B cell (primary cell): ENCODE data around the gene KCNK4. TPM values are rescaled to one million over a fixed set of nuclear protein-coding genes. Genes with fewer than 3 reads are reported as not detected.

Experiments
- ATAC-seq: fragments of 200-7000 bp; cut with Tn5 transposase; one replicate; pipeline ENCODE4 v1.10.0; 2021; ENCODE audit warnings: low read depth, mild to moderate bottlenecking, moderate number of reproducible peaks, moderate library complexity
- CTCF ChIA-PET: fragments of 350-600 bp; sonication (Branson Sonifier 250); formaldehyde crosslinking; loops from one replicate; lab custom pipeline; 2021; ENCODE audit warnings: antibody characterized with exemption, inconsistent platforms; lab: Charles Lee
- POLR2A ChIA-PET: fragments of 350-600 bp; sonication (Branson Sonifier 250); formaldehyde crosslinking; loops from one replicate; lab custom pipeline; 2021; ENCODE audit warnings: antibody characterized with exemption; lab: Charles Lee
- DNase-seq: peaks from one replicate; pipeline ENCODE4 v3.0.0; 2013
- H2AFZ ChIP-seq: 2 replicates; pipeline ENCODE4 v1.6.1; 2012; ENCODE audit warnings: mild to moderate bottlenecking, low read depth, low read length; ENCODE audit not compliant: insufficient read depth, poor library complexity, severe bottlenecking
- H3K27ac ChIP-seq, 2 donors: 1 replicate in 1 of 2; 2 replicates in 1 of 2; pipeline ENCODE4 v1.5.1; 2012 to 2013; ENCODE audit warnings: low read length in 2 of 2, mild to moderate bottlenecking in 2 of 2, moderate library complexity in 1 of 2
- H3K27me3 ChIP-seq, 4 experiments: fragments of 200-600 bp in 1 of 4; sonication (generic) in 1 of 4; replicated peaks in 1 of 4; 1 replicate in 2 of 4; 2 replicates in 2 of 4; pipeline versions ENCODE4 v1.6.1 to v1.7.0; 2013 to 2016; ENCODE audit warnings: low read length in 3 of 4, mild to moderate bottlenecking in 2 of 4, mixed read lengths in 1 of 4, moderate library complexity in 1 of 4; ENCODE audit not compliant: insufficient read depth in 4 of 4, control insufficient read depth in 3 of 4; ENCODE audit errors: control extremely low read depth in 1 of 4
- H3K36me3 ChIP-seq, 2 experiments: replicated peaks in 1 of 2; 1 replicate in 1 of 2; 2 replicates in 1 of 2; pipeline versions ENCODE4 v1.6.1 to v1.7.1; 2013; ENCODE audit warnings: low read length in 1 of 2; ENCODE audit not compliant: insufficient read depth in 2 of 2, control insufficient read depth in 1 of 2; ENCODE audit errors: control extremely low read depth in 1 of 2, extremely low read depth in 1 of 2
- H3K4me1 ChIP-seq, 2 donors: fragments of 200-600 bp in 1 of 2; sonication (generic) in 1 of 2; 1 replicate in 1 of 2; 2 replicates in 1 of 2; pipeline versions ENCODE4 v1.5.1 to v1.6.1; 2013 to 2017; ENCODE audit warnings: low read length in 2 of 2; ENCODE audit not compliant: control insufficient read depth in 2 of 2, insufficient read depth in 2 of 2
- H3K4me2 ChIP-seq: replicated peaks from 2 replicates; pipeline ENCODE3; 2012; ENCODE audit warnings: mild to moderate bottlenecking, low read depth, low read length; ENCODE audit not compliant: poor library complexity, severe bottlenecking
- H3K4me3 ChIP-seq, 5 experiments: fragments of 200-600 bp in 1 of 5; sonication (generic) in 1 of 5; 1 replicate in 3 of 5; 2 replicates in 2 of 5; pipeline versions ENCODE4 v1.5.1 to v1.7.0; 2011 to 2016; ENCODE audit warnings: low read length in 4 of 5, mild to moderate bottlenecking in 4 of 5, low read depth in 2 of 5, control low read depth in 1 of 5, moderate library complexity in 1 of 5; ENCODE audit not compliant: insufficient read depth in 1 of 5; ENCODE audit errors: control extremely low read depth in 1 of 5, extremely low read depth in 1 of 5
- H3K79me2 ChIP-seq: fragments of 200-600 bp; sonication (generic); one replicate; pipeline ENCODE4 v1.6.0; 2016; ENCODE audit warnings: low read length; ENCODE audit not compliant: control insufficient read depth, insufficient read depth
- H3K9ac ChIP-seq: fragments of 200-600 bp; sonication (generic); 2 replicates; pipeline ENCODE4 v1.6.1; 2017; ENCODE audit warnings: mild to moderate bottlenecking, low read length, moderate library complexity
- H3K9me3 ChIP-seq, 3 donors: one replicate each; pipeline versions ENCODE4 v1.6.1 to v1.7.1; 2013; ENCODE audit warnings: low read length in 2 of 3; ENCODE audit not compliant: control insufficient read depth in 2 of 3, insufficient read depth in 1 of 3; ENCODE audit errors: control extremely low read depth in 1 of 3
- H4K20me1 ChIP-seq: 2 replicates; pipeline ENCODE4 v1.6.0; 2012; ENCODE audit warnings: mild to moderate bottlenecking, low read length; ENCODE audit not compliant: insufficient read depth, control insufficient read depth, poor library complexity, severe bottlenecking
- H3K27ac Mint-ChIP-seq: one replicate; pipeline ENCODE4 v1.8.0; 2021; ENCODE audit warnings: mixed read lengths
- H3K27me3 Mint-ChIP-seq: one replicate; pipeline ENCODE4 v1.8.0; 2021; ENCODE audit warnings: mixed read lengths
- H3K4me1 Mint-ChIP-seq: one replicate; pipeline ENCODE4 v1.8.0; 2021; ENCODE audit warnings: mixed read lengths
- H3K4me3 Mint-ChIP-seq: one replicate; pipeline ENCODE4 v1.8.0; 2021; ENCODE audit warnings: mixed read lengths
- H3K9me3 Mint-ChIP-seq: one replicate; pipeline ENCODE4 v1.8.0; 2022; ENCODE audit warnings: mixed read lengths; ENCODE audit not compliant: insufficient read depth
- EZH2 ChIP-seq: IDR thresholded peaks from 2 replicates; pipeline ENCODE4 v1.6.1; 2012; ENCODE audit warnings: borderline replicate concordance, low read depth, mild to moderate bottlenecking, moderate library complexity, low read length; ENCODE audit not compliant: insufficient read depth, poor library complexity, severe bottlenecking
- WGBS: methylation state at CpG from one replicate; pipeline ENCODE4 v1.1.5; 2013; ENCODE audit warnings: missing lambda C conversion rate; ENCODE audit not compliant: insufficient coverage; 5-methylcytosine and 5-hydroxymethylcytosine counted together
- intact Hi-C: fragments of 100-400 bp; cut with micrococcal nuclease; formaldehyde crosslinking; loops from one replicate; pipeline ENCODE4 v1.10.0; 2022
- polyA plus RNA-seq: library from polyadenylated mRNA; depleted of rRNA; stranded (reverse); fragments of >200 nt; gene quantifications from 2 replicates; pipeline ENCODE4 v1.2.3, GENCODE V29; 2012
- total RNA-seq, 2 donors: library from RNA; stranded (reverse); fragments of 120-200 nt in 1 of 2; gene quantifications; 1 replicate in 1 of 2; 2 replicates in 1 of 2; pipeline versions ENCODE4 v1.2.3 to v1.2.4, GENCODE V29; 2013 to 2022
- TF ChIP-seq, protein P1 (sequence below): fragments of 200-600 bp; IDR thresholded peaks from one replicate; pipeline ENCODE4 v1.8.0; 2022; ENCODE audit warnings: antibody characterized with exemption, mild to moderate bottlenecking

The KCNK4 gene
- total and polyA plus RNA-seq, 2 donors (not counting 1 experiment from before 2014, with no cell fraction given), result 0.32 TPM; not detected in 1

DNA sequence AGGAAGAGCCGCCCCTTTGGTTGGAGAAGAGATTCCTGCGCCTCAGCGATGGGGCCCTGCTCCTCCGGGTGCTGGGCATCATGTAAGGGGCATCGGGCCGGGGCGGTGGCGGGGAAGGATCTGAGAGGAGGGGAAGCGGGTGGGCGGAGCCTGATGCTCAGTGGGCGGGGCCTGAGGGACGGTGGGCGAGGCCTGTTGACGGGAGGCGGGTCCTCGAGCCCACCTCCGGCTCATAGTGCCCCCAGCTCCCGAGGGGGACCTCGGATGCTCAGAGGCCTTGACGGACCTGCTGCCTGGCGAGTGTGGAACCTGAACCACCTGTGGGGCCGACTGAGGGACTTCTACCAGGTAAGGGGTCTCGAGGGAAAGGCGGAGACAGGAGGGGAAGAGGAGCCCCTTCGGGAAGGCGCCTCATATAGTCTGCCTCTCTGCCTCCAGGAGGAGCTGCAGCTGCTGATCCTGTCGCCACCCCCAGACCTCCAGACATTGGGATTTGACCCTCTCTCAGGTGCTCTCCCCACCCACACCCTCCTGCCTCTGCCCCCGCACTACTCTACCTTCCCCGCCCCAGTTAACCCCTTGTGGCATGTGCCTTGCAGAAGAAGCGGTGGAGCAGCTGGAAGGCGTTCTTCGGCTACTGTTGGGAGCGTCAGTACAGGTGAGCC lies 49.7 kb downstream of the KCNK4 start:
- H3K4me3 ChIP-seq, result peak overlapping the region; percentile 16 to 89 (median 81)
- H3K27me3 ChIP-seq, result no peaks in the 10 kb centered on the region
- H3K36me3 ChIP-seq, result peaks cover 4 to 46% of the 10 kb centered on the region in 2 experiments
- H2AFZ ChIP-seq, result peak overlapping the region; percentile 56
- H3K9ac ChIP-seq, result peak overlapping the region; percentile 94
- 16% methylated on average over 26 of the region's 33 CpGs for WGBS
- POLR2A ChIA-PET, result interaction anchor here (0.6 to 3.4 kb wide), 7 partner anchors 9 to 438 kb away, joined by 3 to 50 read pairs (median 8); partner anchors contain the start of genes ESRRA, PRDX5, SF1 and TRMT112
- H3K27ac Mint-ChIP-seq, result peak overlapping the region; percentile 94
- TF ChIP-seq EZH2, result no peak
- TF ChIP-seq, protein P1, sequence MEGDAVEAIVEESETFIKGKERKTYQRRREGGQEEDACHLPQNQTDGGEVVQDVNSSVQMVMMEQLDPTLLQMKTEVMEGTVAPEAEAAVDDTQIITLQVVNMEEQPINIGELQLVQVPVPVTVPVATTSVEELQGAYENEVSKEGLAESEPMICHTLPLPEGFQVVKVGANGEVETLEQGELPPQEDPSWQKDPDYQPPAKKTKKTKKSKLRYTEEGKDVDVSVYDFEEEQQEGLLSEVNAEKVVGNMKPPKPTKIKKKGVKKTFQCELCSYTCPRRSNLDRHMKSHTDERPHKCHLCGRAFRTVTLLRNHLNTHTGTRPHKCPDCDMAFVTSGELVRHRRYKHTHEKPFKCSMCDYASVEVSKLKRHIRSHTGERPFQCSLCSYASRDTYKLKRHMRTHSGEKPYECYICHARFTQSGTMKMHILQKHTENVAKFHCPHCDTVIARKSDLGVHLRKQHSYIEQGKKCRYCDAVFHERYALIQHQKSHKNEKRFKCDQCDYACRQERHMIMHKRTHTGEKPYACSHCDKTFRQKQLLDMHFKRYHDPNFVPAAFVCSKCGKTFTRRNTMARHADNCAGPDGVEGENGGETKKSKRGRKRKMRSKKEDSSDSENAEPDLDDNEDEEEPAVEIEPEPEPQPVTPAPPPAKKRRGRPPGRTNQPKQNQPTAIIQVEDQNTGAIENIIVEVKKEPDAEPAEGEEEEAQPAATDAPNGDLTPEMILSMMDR, result no peak
- peaks cover 57% of the 10 kb centered on the region for H3K4me1 Mint-ChIP-seq
- peak; percentile 89 for DNase-seq
- H3K4me3 Mint-ChIP-seq, result peak overlapping the region; percentile 89
- H3K27ac ChIP-seq, result peak overlapping the region; percentile 89 to 100
- no peaks in the 10 kb centered on the region for H3K9me3 ChIP-seq
- H3K27me3 Mint-ChIP-seq, result no peaks in the 10 kb centered on the region
- peak overlapping the region; percentile 98 for H3K4me2 ChIP-seq
- intact Hi-C loops, result loop anchor here (1.0 kb wide), 4 partner anchors 14 to 156 kb away; partner anchors contain the start of genes ESRRA and PRDX5
- CTCF ChIA-PET, result interaction anchor here (1.1 to 5.5 kb wide), 5 partner anchors 9 to 149 kb away, joined by 3 to 63 read pairs (median 21); partner anchors contain the start of genes ESRRA, PRDX5 and TRMT112
- H3K9me3 Mint-ChIP-seq, result no peaks in the 10 kb centered on the region
- H4K20me1 ChIP-seq, result peaks cover 51% of the 10 kb centered on the region
- ATAC-seq, result peak; percentile 59
- H3K79me2 ChIP-seq, result peaks cover 41% of the 10 kb centered on the region
- H3K4me1 ChIP-seq, result peaks cover 30 to 39% of the 10 kb centered on the region in 2 donors

DNA sequence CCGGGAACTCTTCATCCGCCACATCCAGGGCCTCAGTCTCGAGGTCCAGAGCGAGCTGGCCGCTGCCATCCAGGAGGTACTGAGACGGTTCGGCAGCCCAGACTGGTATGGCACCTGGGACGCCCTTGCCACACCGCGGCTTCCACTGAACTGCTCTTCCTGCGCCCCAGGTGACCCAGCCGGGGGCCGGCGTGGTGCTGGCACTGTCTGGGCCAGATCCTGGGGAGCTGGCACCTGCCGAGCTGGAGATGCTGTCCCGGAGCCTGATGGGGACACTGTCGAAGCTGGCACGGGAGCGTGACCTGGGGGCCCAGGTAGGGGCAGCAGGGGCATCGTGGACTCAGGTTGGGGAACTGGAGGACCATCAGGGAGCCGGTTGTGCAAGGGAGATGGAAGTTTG lies 50.3 kb downstream of the KCNK4 start:
- H3K79me2 ChIP-seq, result peaks cover 39% of the 10 kb centered on the region
- ATAC-seq (no peak), DNase-seq (peak; percentile 32)
- H3K27ac Mint-ChIP-seq, result peak overlapping the region; percentile 94
- TF ChIP-seq, protein P1, result no peak
- TF ChIP-seq EZH2, result no peak
- POLR2A ChIA-PET, result interaction anchor here (0.6 to 3.4 kb wide), 5 partner anchors 10 to 40 kb away, joined by 3 to 50 read pairs (median 8); partner anchors contain the start of genes ESRRA, PRDX5 and TRMT112
- H3K4me2 ChIP-seq, result peak overlapping the region; percentile 98
- H3K27me3 Mint-ChIP-seq, result no peaks in the 10 kb centered on the region
- CTCF ChIA-PET, result interaction anchor here (1.1 to 5.5 kb wide), 6 partner anchors 9 to 148 kb away, joined by 3 to 63 read pairs (median 18); partner anchors contain the start of genes ESRRA, PRDX5, RPS6KA4 and TRMT112
- H3K9me3 ChIP-seq, result no peaks in the 10 kb centered on the region
- H3K4me1 Mint-ChIP-seq, result peaks cover 52% of the 10 kb centered on the region
- peak overlapping the region; percentile 94 for H3K9ac ChIP-seq
- intact Hi-C loops, result no loop called here
- peak overlapping the region in 1 of 5 experiments; percentile 89 for H3K4me3 ChIP-seq
- H3K27me3 ChIP-seq, result no peaks in the 10 kb centered on the region
- H3K36me3 ChIP-seq, result peaks cover 4 to 46% of the 10 kb centered on the region in 2 experiments
- 92% methylated on average over 21 of the region's 21 CpGs for WGBS
- no peak overlapping the region for H2AFZ ChIP-seq
- peaks cover 51% of the 10 kb centered on the region for H4K20me1 ChIP-seq
- H3K9me3 Mint-ChIP-seq, result no peaks in the 10 kb centered on the region
- H3K4me3 Mint-ChIP-seq, result peak overlapping the region; percentile 89
- H3K4me1 ChIP-seq, result peaks cover 30 to 39% of the 10 kb centered on the region in 2 donors
- no peak overlapping the region for H3K27ac ChIP-seq
